ENCODE data around the gene P3H4.

DNA sequence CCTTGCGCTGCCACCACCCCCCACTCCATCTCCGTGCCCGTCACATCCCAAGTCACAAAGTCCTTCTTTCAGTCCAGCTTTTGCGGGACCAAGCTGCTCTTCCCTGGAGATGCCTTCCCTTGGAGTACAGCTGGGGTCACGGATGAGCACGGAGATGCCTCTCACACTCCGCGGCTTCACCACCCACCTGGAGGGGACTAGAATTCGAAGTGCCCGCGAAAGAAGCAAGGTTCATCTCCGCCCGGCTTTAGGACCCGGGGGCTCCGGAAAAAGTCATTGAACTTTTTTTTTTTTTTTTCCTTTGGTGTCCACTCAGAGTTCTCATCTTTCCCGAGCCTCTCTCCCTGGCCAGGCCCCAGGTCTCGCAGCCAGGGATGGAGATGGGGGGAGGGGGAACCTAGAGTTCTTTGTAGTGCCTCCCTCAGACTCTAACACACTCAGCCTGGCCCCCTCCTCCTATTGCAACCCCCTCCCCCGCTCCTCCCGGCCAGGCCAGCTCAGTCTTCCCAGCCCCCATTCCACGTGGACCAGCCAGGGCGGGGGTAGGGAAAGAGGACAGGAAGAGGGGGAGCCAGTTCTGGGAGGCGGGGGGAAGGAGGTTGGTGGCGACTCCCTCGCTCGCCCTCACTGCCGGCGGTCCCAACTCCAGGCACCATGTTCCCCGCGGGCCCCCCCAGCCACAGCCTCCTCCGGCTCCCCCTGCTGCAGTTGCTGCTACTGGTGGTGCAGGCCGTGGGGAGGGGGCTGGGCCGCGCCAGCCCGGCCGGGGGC lies 817 bp upstream of the P3H4 start, which contains the start of gene FKBP10:
- no peak for TF ChIP-seq POLR2A (IDR thresholded peaks at IDR 0.05)
- TF ChIP-seq, protein P1, sequence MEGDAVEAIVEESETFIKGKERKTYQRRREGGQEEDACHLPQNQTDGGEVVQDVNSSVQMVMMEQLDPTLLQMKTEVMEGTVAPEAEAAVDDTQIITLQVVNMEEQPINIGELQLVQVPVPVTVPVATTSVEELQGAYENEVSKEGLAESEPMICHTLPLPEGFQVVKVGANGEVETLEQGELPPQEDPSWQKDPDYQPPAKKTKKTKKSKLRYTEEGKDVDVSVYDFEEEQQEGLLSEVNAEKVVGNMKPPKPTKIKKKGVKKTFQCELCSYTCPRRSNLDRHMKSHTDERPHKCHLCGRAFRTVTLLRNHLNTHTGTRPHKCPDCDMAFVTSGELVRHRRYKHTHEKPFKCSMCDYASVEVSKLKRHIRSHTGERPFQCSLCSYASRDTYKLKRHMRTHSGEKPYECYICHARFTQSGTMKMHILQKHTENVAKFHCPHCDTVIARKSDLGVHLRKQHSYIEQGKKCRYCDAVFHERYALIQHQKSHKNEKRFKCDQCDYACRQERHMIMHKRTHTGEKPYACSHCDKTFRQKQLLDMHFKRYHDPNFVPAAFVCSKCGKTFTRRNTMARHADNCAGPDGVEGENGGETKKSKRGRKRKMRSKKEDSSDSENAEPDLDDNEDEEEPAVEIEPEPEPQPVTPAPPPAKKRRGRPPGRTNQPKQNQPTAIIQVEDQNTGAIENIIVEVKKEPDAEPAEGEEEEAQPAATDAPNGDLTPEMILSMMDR (IDR thresholded peaks at IDR 0.05 in 8 of 11, conservative IDR thresholded peaks at IDR 0.05 in 3 of 11), result no peak

Measured in spleen (tissue), 7 donors.